Panc1 (cell line): ENCODE data around the gene LY86. TPM values are rescaled to one million over a fixed set of nuclear protein-coding genes. Genes with fewer than 3 reads are reported as not detected.

Experiments
- ATAC-seq: fragments of 200-7000 bp; cut with Tn5 transposase; 2 replicates; pipeline ENCODE4 v1.9.1; 2020; ENCODE audit warnings: mild to moderate bottlenecking, moderate library complexity
- BruUV-seq: library from RNA; stranded (reverse); fragments of 400-500 nt; replicated peaks from 2 replicates; lab custom pipeline; 2021; lab: Mats Ljungman, UMichigan
- CTCF ChIA-PET: fragments of 300-600 bp; sonication (Branson Sonifier 250); formaldehyde crosslinking; loops from one replicate; lab custom pipeline; 2022; ENCODE audit warnings: antibody characterized with exemption; lab: Charles Lee
- POLR2A ChIA-PET: fragments of 300-600 bp; sonication (Branson Sonifier 250); formaldehyde crosslinking; loops from one replicate; lab custom pipeline; 2022; ENCODE audit warnings: antibody characterized with exemption; lab: Charles Lee
- DNase-seq: peaks from one replicate; pipeline ENCODE4 v3.0.0-alpha.2; 2010; ENCODE audit warnings: low read depth, low spot score
- H3K27ac ChIP-seq: 2 replicates; pipeline ENCODE4 v1.5.1; 2011; ENCODE audit warnings: mild to moderate bottlenecking, low read length, inconsistent platforms
- H3K27me3 ChIP-seq: fragments of 200-500 bp; sonication (Bioruptor generic); 2 replicates; pipeline ENCODE4 v1.6.0; 2014; ENCODE audit warnings: low read length, inconsistent platforms; ENCODE audit not compliant: control insufficient read depth, insufficient read depth
- H3K36me3 ChIP-seq: fragments of 200-500 bp; sonication (Bioruptor generic); 2 replicates; pipeline ENCODE4 v1.5.1; 2014; ENCODE audit warnings: inconsistent platforms, mild to moderate bottlenecking, low read length, moderate library complexity; ENCODE audit not compliant: control insufficient read depth, insufficient read depth
- H3K4me1 ChIP-seq: 2 replicates; pipeline ENCODE4 v1.5.1; 2011; ENCODE audit warnings: inconsistent platforms, mild to moderate bottlenecking, low read length, moderate library complexity; ENCODE audit not compliant: control insufficient read depth, insufficient read depth
- H3K4me3 ChIP-seq, 2 experiments: 2 replicates each; pipeline ENCODE4 v1.5.1; 2011 to 2012; ENCODE audit warnings: low read depth in 2 of 2, low read length in 2 of 2, mild to moderate bottlenecking in 2 of 2, inconsistent platforms in 1 of 2, moderate library complexity in 1 of 2
- H3K9me3 ChIP-seq: fragments of 200-500 bp; sonication (Bioruptor generic); 2 replicates; pipeline ENCODE4 v1.5.1; 2014; ENCODE audit warnings: low read depth, mild to moderate bottlenecking, inconsistent platforms, low read length, moderate library complexity; ENCODE audit not compliant: control insufficient read depth, insufficient read depth
- POLR2AphosphoS5 ChIP-seq: IDR thresholded peaks from 2 replicates; pipeline ENCODE4 v1.6.1; 2012; ENCODE audit warnings: mild to moderate bottlenecking, low read depth, low read length, moderate library complexity
- REST ChIP-seq, 2 experiments: IDR thresholded peaks; 2 replicates each; pipeline ENCODE4 v1.6.1; 2011 to 2012; ENCODE audit warnings: low read depth in 2 of 2, control low read depth in 1 of 2, low read length in 1 of 2, mild to moderate bottlenecking in 1 of 2, moderate library complexity in 1 of 2; ENCODE audit not compliant: insufficient read depth in 1 of 2
- SIN3A ChIP-seq: IDR thresholded peaks from 2 replicates; pipeline ENCODE4 v1.6.1; 2012; ENCODE audit warnings: low read depth, mild to moderate bottlenecking, low read length, moderate library complexity, borderline replicate concordance; ENCODE audit not compliant: insufficient read depth
- TCF7L2 ChIP-seq: IDR thresholded peaks from 2 replicates; pipeline ENCODE4 v1.6.1; 2011; ENCODE audit warnings: mild to moderate bottlenecking, low read depth, low read length, inconsistent platforms
- in situ Hi-C: cut with HindIII; loops from 2 replicates; pipeline ENCODE4 v1.10.0; 2016; ENCODE audit warnings: low sequenced_read_pairs, low pct_unique_long_range_greater_than_20kb
- intact Hi-C: fragments of 100-400 bp; cut with micrococcal nuclease; formaldehyde crosslinking; loops from one replicate; pipeline ENCODE4 v1.10.0; 2022; ENCODE audit not compliant: unreplicated experiment
- total RNA-seq: library from RNA; stranded (reverse); gene quantifications from one replicate; pipeline ENCODE4 v1.2.1, GENCODE V29; 2021; ENCODE audit not compliant: unreplicated experiment
- TF ChIP-seq, protein P1 (sequence below): fragments of 450-650 bp; IDR thresholded peaks from 2 replicates; pipeline ENCODE4 v1.5.1; 2017; ENCODE audit warnings: mild to moderate bottlenecking

LY86 gene
- total RNA-seq, 1 experiment from 2014 or later: not detected

DNA sequence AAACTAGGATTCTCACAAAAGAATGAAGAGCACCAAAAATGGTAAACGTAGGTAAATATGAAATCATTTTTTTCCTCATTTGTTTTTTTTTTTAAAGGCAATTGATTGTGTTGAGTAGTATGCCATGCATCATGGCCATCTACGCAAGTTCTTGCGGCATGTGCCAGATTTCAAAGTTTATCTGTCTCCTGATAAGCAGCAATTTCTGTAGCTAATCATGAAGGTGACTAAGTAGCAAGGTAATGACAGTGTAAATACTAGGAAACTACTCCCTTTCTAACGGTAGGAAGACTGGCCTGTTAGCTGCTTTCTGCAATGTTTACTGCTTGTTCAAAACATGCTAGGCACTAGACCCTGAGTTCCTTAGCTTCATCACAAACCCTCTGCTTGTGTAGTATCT, 13.4 kb upstream of the LY86 start:
- Histone ChIP-seq H3K36me3 (no peaks in the 10 kb centered on the region), H3K4me1 (no peaks in the 10 kb centered on the region), H3K27ac (no peak overlapping the region), H3K9me3 (0 out of 2 replicates have a peak, but pooled peaks cover 6% of the 10 kb centered on the region), H3K27me3 (peaks cover 4% of the 10 kb centered on the region; the same call in 1 of the 2 replicates), H3K4me3 (no peak overlapping the region)
- intact Hi-C loops (no loop called here), in situ Hi-C loops (no loop called here)
- BruUV-seq: no TSS peak
- CTCF ChIA-PET: no interaction called here
- DNase-seq (no peak), ATAC-seq (no peak)
- TF ChIP-seq SIN3A: no peak
- no peak for TF ChIP-seq REST (IDR thresholded peaks at IDR 0.05; ENCODE audit: insufficient read depth in 1 of 2, low read depth in 2 of 2, low read length in 1 of 2)
- TF ChIP-seq TCF7L2: no peak
- no peak for TF ChIP-seq POLR2AphosphoS5
- TF ChIP-seq, protein P1, sequence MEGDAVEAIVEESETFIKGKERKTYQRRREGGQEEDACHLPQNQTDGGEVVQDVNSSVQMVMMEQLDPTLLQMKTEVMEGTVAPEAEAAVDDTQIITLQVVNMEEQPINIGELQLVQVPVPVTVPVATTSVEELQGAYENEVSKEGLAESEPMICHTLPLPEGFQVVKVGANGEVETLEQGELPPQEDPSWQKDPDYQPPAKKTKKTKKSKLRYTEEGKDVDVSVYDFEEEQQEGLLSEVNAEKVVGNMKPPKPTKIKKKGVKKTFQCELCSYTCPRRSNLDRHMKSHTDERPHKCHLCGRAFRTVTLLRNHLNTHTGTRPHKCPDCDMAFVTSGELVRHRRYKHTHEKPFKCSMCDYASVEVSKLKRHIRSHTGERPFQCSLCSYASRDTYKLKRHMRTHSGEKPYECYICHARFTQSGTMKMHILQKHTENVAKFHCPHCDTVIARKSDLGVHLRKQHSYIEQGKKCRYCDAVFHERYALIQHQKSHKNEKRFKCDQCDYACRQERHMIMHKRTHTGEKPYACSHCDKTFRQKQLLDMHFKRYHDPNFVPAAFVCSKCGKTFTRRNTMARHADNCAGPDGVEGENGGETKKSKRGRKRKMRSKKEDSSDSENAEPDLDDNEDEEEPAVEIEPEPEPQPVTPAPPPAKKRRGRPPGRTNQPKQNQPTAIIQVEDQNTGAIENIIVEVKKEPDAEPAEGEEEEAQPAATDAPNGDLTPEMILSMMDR: no peak
- POLR2A ChIA-PET: no interaction called here

GRCh38 chr6:6577735-6578134, 10.8 kb upstream of the LY86 start:
- no peaks in the 10 kb centered on the region for H3K4me1 ChIP-seq
- in situ Hi-C loops: no loop called here
- no peaks in the 10 kb centered on the region for H3K36me3 ChIP-seq
- DNase-seq (no peak), ATAC-seq (no peak)
- no TSS peak for BruUV-seq
- H3K27ac ChIP-seq: no peak overlapping the region
- H3K4me3 ChIP-seq: no peak overlapping the region
- 0 out of 2 replicates have a peak, but pooled peaks cover 6% of the 10 kb centered on the region for H3K9me3 ChIP-seq
- CTCF ChIA-PET: no interaction called here
- peaks cover 2% of the 10 kb centered on the region; the same call in 1 of the 2 replicates for H3K27me3 ChIP-seq
- TF ChIP-seq TCF7L2: no peak
- TF ChIP-seq, protein P1: no peak
- no peak for TF ChIP-seq POLR2AphosphoS5
- POLR2A ChIA-PET: no interaction called here
- intact Hi-C loops: no loop called here
